Peyer's patch (tissue), 4 donors: Measurements from ENCODE around the gene WAC.

Experiments
- POLR2A ChIP-seq, 2 donors: fragments of 450-650 bp; IDR thresholded peaks; one replicate each; pipeline ENCODE4 v1.5.1; 2017; ENCODE audit warnings: antibody characterized with exemption in 2 of 2, mild to moderate bottlenecking in 2 of 2, moderate library complexity in 2 of 2
- TF ChIP-seq, protein P1 (sequence below), 6 experiments: fragments of 450-650 bp in 4 of 6; fragments of 200-600 bp in 2 of 6; sonication (generic) in 1 of 6; IDR thresholded peaks; one replicate each; pipeline ENCODE4 v1.5.1; 2017 to 2019; ENCODE audit warnings: antibody characterized with exemption in 6 of 6, mild to moderate bottlenecking in 3 of 6, moderate library complexity in 1 of 6

DNA sequence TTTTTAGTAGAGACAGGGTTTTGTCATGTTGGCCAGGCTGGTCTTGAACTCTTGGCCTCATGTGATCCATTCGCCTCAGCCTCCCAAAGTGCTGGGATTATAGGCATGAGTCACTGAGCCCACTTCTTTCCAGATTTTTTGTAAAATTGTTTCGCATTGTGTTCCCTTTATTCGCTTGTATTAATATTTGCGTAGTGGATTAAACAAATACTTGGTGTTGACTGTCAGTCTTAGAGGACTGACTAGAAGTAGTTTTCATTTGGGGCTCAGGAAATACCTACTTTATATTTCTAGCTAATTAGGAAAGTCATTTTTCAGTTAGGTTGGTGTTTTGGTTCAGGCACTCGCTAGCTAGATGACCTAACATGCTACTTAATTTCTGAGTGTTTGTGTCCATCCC lies 11.1 kb downstream of the WAC start:
- TF ChIP-seq, protein P1, sequence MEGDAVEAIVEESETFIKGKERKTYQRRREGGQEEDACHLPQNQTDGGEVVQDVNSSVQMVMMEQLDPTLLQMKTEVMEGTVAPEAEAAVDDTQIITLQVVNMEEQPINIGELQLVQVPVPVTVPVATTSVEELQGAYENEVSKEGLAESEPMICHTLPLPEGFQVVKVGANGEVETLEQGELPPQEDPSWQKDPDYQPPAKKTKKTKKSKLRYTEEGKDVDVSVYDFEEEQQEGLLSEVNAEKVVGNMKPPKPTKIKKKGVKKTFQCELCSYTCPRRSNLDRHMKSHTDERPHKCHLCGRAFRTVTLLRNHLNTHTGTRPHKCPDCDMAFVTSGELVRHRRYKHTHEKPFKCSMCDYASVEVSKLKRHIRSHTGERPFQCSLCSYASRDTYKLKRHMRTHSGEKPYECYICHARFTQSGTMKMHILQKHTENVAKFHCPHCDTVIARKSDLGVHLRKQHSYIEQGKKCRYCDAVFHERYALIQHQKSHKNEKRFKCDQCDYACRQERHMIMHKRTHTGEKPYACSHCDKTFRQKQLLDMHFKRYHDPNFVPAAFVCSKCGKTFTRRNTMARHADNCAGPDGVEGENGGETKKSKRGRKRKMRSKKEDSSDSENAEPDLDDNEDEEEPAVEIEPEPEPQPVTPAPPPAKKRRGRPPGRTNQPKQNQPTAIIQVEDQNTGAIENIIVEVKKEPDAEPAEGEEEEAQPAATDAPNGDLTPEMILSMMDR (IDR thresholded peaks at IDR 0.05) = no peak
- no peak for TF ChIP-seq POLR2A (IDR thresholded peaks at IDR 0.05)
